ENCODE data around the gene DNAH7. TPM values are rescaled to one million over a fixed set of nuclear protein-coding genes. Genes with fewer than 3 reads are reported as not detected.

Gene DNAH7
- total and polyA plus RNA-seq, 4 experiments from 2014 or later = not detected

DNA sequence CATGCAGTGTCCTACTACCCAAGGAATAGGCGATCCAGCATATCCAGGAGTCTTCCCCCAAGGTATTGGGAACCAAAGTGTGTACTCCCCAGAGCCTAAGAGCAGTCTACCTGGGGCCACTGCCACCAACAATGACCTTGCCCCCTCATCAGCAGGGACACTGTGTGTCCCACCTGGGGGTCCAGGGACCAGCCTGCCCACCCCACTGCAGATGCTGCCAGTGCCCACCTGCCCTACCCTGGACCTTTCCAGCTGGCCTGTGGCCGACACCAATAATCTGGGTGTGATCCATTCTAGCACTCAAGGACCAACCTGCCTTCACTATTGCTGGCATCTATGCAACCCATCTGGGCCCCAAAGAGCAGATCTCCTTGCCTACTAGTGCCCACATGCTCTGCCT, 32.2 kb downstream of the DNAH7 start:
- peaks cover 7 to 67% (median 47%) of the 10 kb centered on the region in 8 donors for H3K9me3 Mint-ChIP-seq
- H3K4me3 Mint-ChIP-seq = no peak overlapping the region
- Histone ChIP-seq H3K4me1 (ENCODE audit: insufficient read depth, low read length) (no peaks in the 10 kb centered on the region), H3K27me3 (ENCODE audit: insufficient read depth, low read length) (peaks cover 3% of the 10 kb centered on the region), H3K9me3 (ENCODE audit: control insufficient read depth in 1 of 2, low read length in 2 of 2) (peaks cover 0 to 4% of the 10 kb centered on the region in 2 donors), H3K4me3 (ENCODE audit: low read length in 2 of 2) (no peak overlapping the region), H3K27ac (ENCODE audit: low read depth, low read length) (no peak overlapping the region), H3K36me3 (ENCODE audit: insufficient read depth, low read length) (no peaks in the 10 kb centered on the region)
- no peak for DNase-seq
- H3K27ac Mint-ChIP-seq = no peak overlapping the region
- ChIA-PET CTCF (ENCODE audit: partially characterized antibody) (no interaction called here), POLR2A (ENCODE audit: partially characterized antibody) (no interaction called here)
- H3K27me3 Mint-ChIP-seq = peaks cover 24 to 28% of the 10 kb centered on the region in 2 donors
- intact Hi-C loops (cut with micrococcal nuclease) = no loop called here
- no peaks in the 10 kb centered on the region for H3K4me1 Mint-ChIP-seq
- H3K36me3 Mint-ChIP-seq = peaks cover 0 to 13% of the 10 kb centered on the region in 2 donors

DNA sequence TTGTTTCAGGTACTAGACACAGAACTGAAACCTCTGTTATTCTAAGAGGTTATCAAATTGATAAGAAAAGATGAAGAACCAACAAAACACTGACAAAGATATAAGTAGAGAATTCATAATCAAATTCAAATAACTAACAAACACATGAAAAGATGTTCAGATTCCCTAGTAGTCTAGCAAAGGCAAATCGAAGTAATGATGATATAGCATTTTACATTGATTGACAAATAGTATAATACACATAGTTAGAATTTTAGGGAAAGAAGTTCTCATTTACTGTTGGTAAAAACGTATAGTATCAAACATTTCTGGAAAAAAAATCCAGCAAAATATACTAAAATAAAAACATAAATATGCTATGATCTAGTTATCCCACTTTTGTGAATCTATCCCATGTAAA, 50.6 kb downstream of the DNAH7 start:
- Mint-ChIP-seq H3K9me3 (peaks cover 0 to 13% (median 4%) of the 10 kb centered on the region in 8 donors), H3K27ac (no peak overlapping the region), H3K27me3 (peaks cover 1 to 6% of the 10 kb centered on the region in 2 donors), H3K4me1 (no peaks in the 10 kb centered on the region), H3K4me3 (no peak overlapping the region), H3K36me3 (no peaks in the 10 kb centered on the region)
- ChIA-PET POLR2A (ENCODE audit: partially characterized antibody) (no interaction called here), CTCF (ENCODE audit: partially characterized antibody) (no interaction called here)
- Histone ChIP-seq H3K27ac (ENCODE audit: low read depth, low read length) (no peak overlapping the region), H3K4me1 (ENCODE audit: insufficient read depth, low read length) (no peaks in the 10 kb centered on the region), H3K36me3 (ENCODE audit: insufficient read depth, low read length) (no peaks in the 10 kb centered on the region), H3K27me3 (ENCODE audit: insufficient read depth, low read length) (no peaks in the 10 kb centered on the region), H3K9me3 (ENCODE audit: control insufficient read depth in 1 of 2, low read length in 2 of 2) (no peaks in the 10 kb centered on the region), H3K4me3 (ENCODE audit: low read length in 2 of 2) (no peak overlapping the region)
- intact Hi-C loops (cut with micrococcal nuclease) = no loop called here
- DNase-seq = no peak

DNA sequence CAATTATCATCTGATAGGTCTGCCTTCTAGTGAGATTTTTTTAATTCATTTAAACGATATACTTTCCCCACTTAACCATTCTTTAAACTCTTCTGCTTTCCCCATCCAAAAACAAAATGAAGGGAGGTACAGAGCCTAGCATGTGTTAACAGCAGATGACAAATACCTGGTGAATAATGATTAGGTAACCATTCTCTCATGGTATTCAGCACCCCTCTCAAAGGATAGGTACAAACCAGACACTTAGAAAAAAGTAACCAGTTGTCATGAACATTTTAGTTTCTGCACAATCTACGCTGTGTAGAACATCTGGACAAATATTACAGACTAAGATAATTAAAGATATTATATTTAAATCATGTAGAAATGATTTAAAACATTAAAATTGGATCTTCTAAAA, 56.3 kb downstream of the DNAH7 start:
- CTCF ChIA-PET (ENCODE audit: partially characterized antibody) = no interaction called here
- H3K9me3 Mint-ChIP-seq = peaks cover 0 to 11% (median 5%) of the 10 kb centered on the region in 8 donors
- Histone ChIP-seq H3K36me3 (ENCODE audit: insufficient read depth, low read length) (no peaks in the 10 kb centered on the region), H3K9me3 (ENCODE audit: control insufficient read depth in 1 of 2, low read length in 2 of 2) (no peaks in the 10 kb centered on the region), H3K27ac (ENCODE audit: low read depth, low read length) (no peak overlapping the region), H3K27me3 (ENCODE audit: insufficient read depth, low read length) (no peaks in the 10 kb centered on the region), H3K4me1 (ENCODE audit: insufficient read depth, low read length) (no peaks in the 10 kb centered on the region), H3K4me3 (ENCODE audit: low read length in 2 of 2) (no peak overlapping the region)
- no peak for DNase-seq
- intact Hi-C loops (cut with micrococcal nuclease) = no loop called here
- no peaks in the 10 kb centered on the region for H3K4me1 Mint-ChIP-seq
- H3K4me3 Mint-ChIP-seq = no peak overlapping the region
- H3K27me3 Mint-ChIP-seq = peaks cover 1% of the 10 kb centered on the region in 2 donors
- no peak overlapping the region for H3K27ac Mint-ChIP-seq
- peaks cover 0 to 4% of the 10 kb centered on the region in 2 donors for H3K36me3 Mint-ChIP-seq
- POLR2A ChIA-PET (ENCODE audit: partially characterized antibody) = no interaction called here

DNA sequence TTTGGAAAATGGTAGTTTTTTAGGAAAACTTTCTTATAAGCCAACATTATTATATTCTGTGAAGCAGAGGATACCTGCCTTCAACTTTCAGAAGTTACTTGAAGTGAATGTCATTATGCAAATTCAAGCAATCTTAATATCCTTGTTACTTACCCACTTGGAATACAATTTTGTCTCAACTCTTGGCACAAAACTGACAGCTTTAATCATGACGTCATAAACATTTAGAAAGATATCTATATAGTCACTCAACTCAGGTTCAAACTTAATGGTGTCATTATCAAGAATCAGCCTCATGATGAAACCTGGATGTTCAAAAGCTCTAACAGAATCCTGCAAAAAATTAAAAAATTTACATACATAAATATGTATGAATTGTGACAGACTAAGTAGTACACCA, 68.1 kb downstream of the DNAH7 start:
- Histone ChIP-seq H3K4me3 (ENCODE audit: low read length in 2 of 2) (no peak overlapping the region), H3K27me3 (ENCODE audit: insufficient read depth, low read length) (no peaks in the 10 kb centered on the region), H3K9me3 (ENCODE audit: control insufficient read depth in 1 of 2, low read length in 2 of 2) (no peaks in the 10 kb centered on the region), H3K4me1 (ENCODE audit: insufficient read depth, low read length) (no peaks in the 10 kb centered on the region), H3K36me3 (ENCODE audit: insufficient read depth, low read length) (no peaks in the 10 kb centered on the region), H3K27ac (ENCODE audit: low read depth, low read length) (no peak overlapping the region)
- intact Hi-C loops (cut with micrococcal nuclease) = no loop called here
- no peak overlapping the region for H3K27ac Mint-ChIP-seq
- ChIA-PET POLR2A (ENCODE audit: partially characterized antibody) (no interaction called here), CTCF (ENCODE audit: partially characterized antibody) (no interaction called here)
- peaks cover 0 to 15% (median 11%) of the 10 kb centered on the region in 8 donors for H3K9me3 Mint-ChIP-seq
- peaks cover 0 to 4% of the 10 kb centered on the region in 2 donors for H3K36me3 Mint-ChIP-seq
- peaks cover 0 to 6% of the 10 kb centered on the region in 2 donors for H3K27me3 Mint-ChIP-seq
- DNase-seq = no peak
- H3K4me3 Mint-ChIP-seq = no peak overlapping the region
- H3K4me1 Mint-ChIP-seq = peaks cover 0 to 1% (median 0%) of the 10 kb centered on the region in 4 donors

DNA sequence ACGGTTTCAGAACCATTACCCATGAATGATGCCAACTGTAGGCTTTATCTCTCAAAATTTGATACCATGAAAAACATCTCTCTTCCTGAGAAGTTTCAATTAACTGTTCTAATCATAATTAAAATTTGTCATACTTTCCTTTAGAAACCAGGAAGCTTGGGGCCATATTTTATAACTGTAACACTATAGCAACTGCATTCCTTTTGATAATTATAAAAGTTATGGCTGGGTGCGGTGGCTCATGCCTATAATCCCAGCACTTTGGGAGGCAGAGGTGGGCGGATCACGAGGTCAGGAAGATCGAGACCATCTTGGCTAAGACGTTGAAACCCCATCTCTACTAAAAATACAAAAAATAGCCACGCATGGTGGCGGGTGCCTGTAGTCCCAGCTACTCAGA, 70.6 kb downstream of the DNAH7 start:
- Histone ChIP-seq H3K4me3 (ENCODE audit: low read length in 2 of 2) (no peak overlapping the region), H3K9me3 (ENCODE audit: control insufficient read depth in 1 of 2, low read length in 2 of 2) (no peaks in the 10 kb centered on the region), H3K4me1 (ENCODE audit: insufficient read depth, low read length) (no peaks in the 10 kb centered on the region), H3K27me3 (ENCODE audit: insufficient read depth, low read length) (no peaks in the 10 kb centered on the region), H3K27ac (ENCODE audit: low read depth, low read length) (no peak overlapping the region), H3K36me3 (ENCODE audit: insufficient read depth, low read length) (no peaks in the 10 kb centered on the region)
- Mint-ChIP-seq H3K4me3 (no peak overlapping the region), H3K36me3 (no peaks in the 10 kb centered on the region), H3K27me3 (peaks cover 0 to 6% of the 10 kb centered on the region in 2 donors), H3K4me1 (peaks cover 0 to 1% (median 0%) of the 10 kb centered on the region in 4 donors), H3K27ac (no peak overlapping the region), H3K9me3 (peaks cover 0 to 3% (median 0%) of the 10 kb centered on the region in 8 donors)
- POLR2A ChIA-PET (ENCODE audit: partially characterized antibody) = no interaction called here
- CTCF ChIA-PET (ENCODE audit: partially characterized antibody) = no interaction called here
- DNase-seq = no peak
- intact Hi-C loops (cut with micrococcal nuclease) = no loop called here

DNA sequence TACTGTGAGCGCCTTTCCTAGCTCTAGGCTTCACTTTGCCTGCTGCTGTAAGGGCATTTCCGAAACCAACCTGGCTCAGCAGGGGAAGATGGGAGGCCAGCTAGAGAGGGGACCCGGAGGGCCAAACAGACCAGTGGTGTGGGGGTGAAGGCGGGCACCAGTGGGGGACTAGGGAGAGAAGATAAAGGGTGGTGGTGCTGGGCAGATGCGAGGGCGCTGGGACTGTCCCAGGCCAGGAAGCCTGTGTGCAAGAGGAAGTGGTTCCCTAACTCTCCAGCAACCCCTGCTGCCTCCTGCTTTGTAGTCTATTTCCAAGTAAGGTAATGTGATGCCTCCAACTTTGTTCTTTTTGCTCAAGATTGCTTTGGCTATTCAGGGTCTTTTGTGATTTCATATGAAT, 73.1 kb downstream of the DNAH7 start:
- Histone ChIP-seq H3K27me3 (ENCODE audit: insufficient read depth, low read length) (no peaks in the 10 kb centered on the region), H3K36me3 (ENCODE audit: insufficient read depth, low read length) (no peaks in the 10 kb centered on the region), H3K4me3 (ENCODE audit: low read length in 2 of 2) (no peak overlapping the region), H3K9me3 (ENCODE audit: control insufficient read depth in 1 of 2, low read length in 2 of 2) (no peaks in the 10 kb centered on the region), H3K4me1 (ENCODE audit: insufficient read depth, low read length) (no peaks in the 10 kb centered on the region), H3K27ac (ENCODE audit: low read depth, low read length) (no peak overlapping the region)
- Mint-ChIP-seq H3K4me3 (no peak overlapping the region), H3K27me3 (peaks cover 0 to 6% of the 10 kb centered on the region in 2 donors), H3K36me3 (no peaks in the 10 kb centered on the region), H3K9me3 (peaks cover 0 to 3% (median 0%) of the 10 kb centered on the region in 8 donors), H3K4me1 (peaks cover 0 to 1% (median 0%) of the 10 kb centered on the region in 4 donors), H3K27ac (no peak overlapping the region)
- ChIA-PET CTCF (ENCODE audit: partially characterized antibody) (no interaction called here), POLR2A (ENCODE audit: partially characterized antibody) (no interaction called here)
- no peak for DNase-seq
- intact Hi-C loops (cut with micrococcal nuclease) = no loop called here

DNA sequence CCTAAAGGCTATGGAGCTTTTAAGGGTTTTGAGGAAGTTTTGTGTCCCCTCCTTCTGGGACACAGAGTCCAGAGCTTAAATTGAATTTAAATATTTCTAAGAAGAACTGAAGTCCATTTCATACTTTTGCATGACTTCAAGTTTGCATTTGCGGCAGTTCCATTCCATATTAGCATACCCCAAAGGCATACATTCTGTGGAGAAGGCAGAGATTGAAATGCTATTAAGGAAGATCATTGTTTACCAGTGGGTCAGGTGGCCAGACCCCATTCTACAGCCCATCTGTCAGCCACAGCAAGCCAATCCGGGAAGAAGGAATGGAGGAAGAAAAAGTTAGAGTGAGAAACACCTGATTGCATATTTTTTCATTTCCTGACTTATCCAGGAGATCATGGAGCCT, 75.0 kb downstream of the DNAH7 start:
- POLR2A ChIA-PET (ENCODE audit: partially characterized antibody) = no interaction called here
- no peak for DNase-seq
- H3K9me3 ChIP-seq (ENCODE audit: control insufficient read depth in 1 of 2, low read length in 2 of 2) = no peaks in the 10 kb centered on the region
- Mint-ChIP-seq H3K27ac (no peak overlapping the region), H3K4me3 (no peak overlapping the region), H3K27me3 (peaks cover 0 to 2% of the 10 kb centered on the region in 2 donors), H3K4me1 (peaks cover 0 to 1% (median 0%) of the 10 kb centered on the region in 4 donors), H3K9me3 (no peaks in the 10 kb centered on the region), H3K36me3 (no peaks in the 10 kb centered on the region)
- CTCF ChIA-PET (ENCODE audit: partially characterized antibody) = no interaction called here
- no peaks in the 10 kb centered on the region for H3K36me3 ChIP-seq (ENCODE audit: insufficient read depth, low read length)
- H3K27me3 ChIP-seq (ENCODE audit: insufficient read depth, low read length) = no peaks in the 10 kb centered on the region
- no peaks in the 10 kb centered on the region for H3K4me1 ChIP-seq (ENCODE audit: insufficient read depth, low read length)
- no peak overlapping the region for H3K4me3 ChIP-seq (ENCODE audit: low read length in 2 of 2)
- intact Hi-C loops (cut with micrococcal nuclease) = no loop called here
- no peak overlapping the region for H3K27ac ChIP-seq (ENCODE audit: low read depth, low read length)

DNA sequence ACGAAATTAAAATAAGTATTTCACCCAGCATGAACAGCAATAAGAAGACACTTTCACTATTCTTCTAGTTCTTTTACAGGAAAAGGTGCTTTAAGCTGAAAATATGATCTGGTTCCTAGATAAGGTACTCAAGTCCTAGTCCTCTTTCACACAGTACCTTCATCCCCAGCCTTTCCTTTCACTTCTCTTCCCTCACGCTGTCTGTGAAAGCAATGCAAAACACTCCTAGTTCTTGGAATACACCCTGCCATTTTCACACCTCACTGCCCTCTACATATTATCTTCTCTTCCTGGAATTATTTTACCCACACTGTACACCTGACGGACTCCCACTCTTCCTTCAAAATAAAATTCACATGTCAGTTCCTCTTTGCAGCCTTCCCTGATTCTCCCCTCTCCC, 82.9 kb downstream of the DNAH7 start:
- CTCF ChIA-PET (ENCODE audit: partially characterized antibody) = no interaction called here
- no peaks in the 10 kb centered on the region for H3K36me3 ChIP-seq (ENCODE audit: insufficient read depth, low read length)
- no peak for DNase-seq
- peak overlapping the region in 2 of 7 donors; percentile 32 to 85 for H3K27ac Mint-ChIP-seq
- peaks cover 5 to 8% of the 10 kb centered on the region in 2 donors for H3K27me3 Mint-ChIP-seq
- no peak overlapping the region for H3K4me3 ChIP-seq (ENCODE audit: low read length in 2 of 2)
- no peaks in the 10 kb centered on the region for H3K36me3 Mint-ChIP-seq
- no peaks in the 10 kb centered on the region for H3K9me3 ChIP-seq (ENCODE audit: control insufficient read depth in 1 of 2, low read length in 2 of 2)
- intact Hi-C loops (cut with micrococcal nuclease) = no loop called here
- peaks cover 5 to 12% (median 8%) of the 10 kb centered on the region in 4 donors for H3K4me1 Mint-ChIP-seq
- no peak overlapping the region for H3K4me3 Mint-ChIP-seq
- POLR2A ChIA-PET (ENCODE audit: partially characterized antibody) = no interaction called here
- peaks cover 0 to 4% (median 0%) of the 10 kb centered on the region in 8 donors for H3K9me3 Mint-ChIP-seq
- no peaks in the 10 kb centered on the region for H3K4me1 ChIP-seq (ENCODE audit: insufficient read depth, low read length)
- H3K27ac ChIP-seq (ENCODE audit: low read depth, low read length) = no peak overlapping the region
- H3K27me3 ChIP-seq (ENCODE audit: insufficient read depth, low read length) = no peaks in the 10 kb centered on the region
